ENCODE measurements around the gene ZCCHC14.

The ZCCHC14 gene

GRCh38 chr16:87360862-87361610, 131.8 kb downstream of the ZCCHC14 start:
- Histone ChIP-seq H3K27ac (no peak overlapping the region), H3K4me3 (no peak overlapping the region)

DNA sequence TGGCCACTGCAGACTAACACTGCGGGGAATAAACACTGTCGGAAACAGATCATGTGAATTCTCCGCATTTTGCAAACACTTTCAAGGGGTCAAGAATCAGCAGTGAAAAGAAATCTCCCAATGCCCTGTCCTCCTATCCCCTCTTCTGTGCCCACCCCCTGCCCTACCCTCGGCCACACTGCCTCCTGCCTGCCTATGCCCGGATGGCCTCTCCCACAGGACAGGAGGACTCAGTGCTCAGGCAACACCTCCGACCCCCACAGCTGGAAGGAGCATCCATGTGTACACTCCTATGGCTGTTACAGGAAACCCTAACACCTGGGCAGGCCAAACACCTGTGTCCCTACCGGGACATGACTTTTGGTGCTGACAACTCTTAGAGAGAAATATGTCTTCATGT, 133.7 kb downstream of the ZCCHC14 start:
- H3K4me3 ChIP-seq, result no peak overlapping the region
- H3K27ac ChIP-seq, result no peak overlapping the region

- H3K4me3 ChIP-seq, result no peak overlapping the region
- no peak overlapping the region for H3K27ac ChIP-seq
Observed at GRCh38 chr16:87358696-87359095, 134.1 kb downstream of the ZCCHC14 start.

DNA sequence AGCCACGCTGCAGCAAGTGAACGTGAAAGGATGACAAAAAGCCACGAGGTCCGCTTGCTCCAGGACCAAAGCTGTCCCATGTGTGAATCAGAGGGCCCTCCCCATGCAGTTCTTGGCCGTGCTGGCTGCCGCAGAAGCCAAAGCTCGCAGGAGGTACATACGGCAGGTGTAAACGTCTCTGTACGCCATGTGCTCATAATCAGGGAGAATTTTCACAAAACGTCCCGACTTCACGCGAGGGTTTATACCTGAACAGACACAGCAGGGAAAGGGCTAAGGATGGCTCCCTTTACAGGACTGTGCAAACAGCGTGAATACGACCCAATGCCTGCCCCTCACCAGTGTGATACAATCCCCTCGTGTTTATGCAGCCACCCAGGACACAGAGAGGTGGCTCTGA, 134.6 kb downstream of the ZCCHC14 start:
- H3K4me3 ChIP-seq, result no peak overlapping the region
- H3K27ac ChIP-seq, result no peak overlapping the region

DNA sequence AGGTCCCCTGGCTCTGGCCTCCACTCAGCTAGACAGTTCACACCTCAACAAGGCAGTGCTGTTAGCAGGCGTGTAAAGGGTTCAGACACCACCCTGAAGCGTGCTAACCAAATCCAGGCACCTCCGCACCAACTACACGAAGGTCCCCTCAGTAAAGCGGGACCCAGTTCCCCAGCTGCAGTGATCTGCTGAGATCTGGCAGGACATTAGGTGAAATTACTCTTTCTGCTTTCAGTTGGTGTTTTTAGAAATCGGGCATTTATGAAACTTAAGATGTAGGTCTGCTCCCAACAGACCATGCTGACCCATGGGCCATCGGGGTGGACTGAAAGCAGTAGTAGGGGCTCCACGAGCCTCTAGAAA, 136.4 kb downstream of the ZCCHC14 start:
- Histone ChIP-seq H3K4me3 (no peak overlapping the region), H3K27ac (no peak overlapping the region)
